Tibial nerve (tissue), 3 donors: ENCODE results near the gene CAB39L.

Source experiments
- CTCF ChIP-seq, 5 experiments: fragments of 200-600 bp in 3 of 5; fragments of 450-650 bp in 2 of 5; sonication (generic) in 3 of 5; IDR thresholded peaks; one replicate each; pipeline ENCODE4 v1.5.1; 2016 to 2019; ENCODE audit warnings: antibody characterized with exemption in 5 of 5, mild to moderate bottlenecking in 3 of 5, moderate library complexity in 2 of 5
- POLR2A ChIP-seq, 2 donors: fragments of 450-650 bp; IDR thresholded peaks; one replicate each; pipeline ENCODE4 v1.6.1; 2017; ENCODE audit warnings: antibody characterized with exemption in 2 of 2, mild to moderate bottlenecking in 2 of 2, moderate library complexity in 2 of 2

DNA sequence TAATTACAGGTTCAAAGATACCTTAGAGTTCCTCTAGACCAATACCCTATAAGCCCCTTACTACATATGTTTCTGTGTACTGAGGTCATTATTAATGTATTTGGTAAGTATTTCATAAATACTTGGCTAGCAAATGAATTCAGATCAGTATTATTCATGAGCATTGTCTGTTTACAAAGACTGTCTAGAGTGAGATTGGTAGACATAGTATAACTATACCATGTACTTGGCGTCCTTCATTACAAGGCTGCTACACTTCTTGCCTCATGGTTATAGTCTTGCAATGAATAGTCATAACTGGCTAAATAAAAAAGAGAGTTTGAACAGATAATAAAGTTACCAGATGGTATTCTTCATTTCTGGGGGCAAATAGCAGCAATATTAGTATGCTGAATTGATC is 12.3 kb upstream of the CAB39L start:
- TF ChIP-seq CTCF (IDR thresholded peaks at IDR 0.05): no peak
- no peak for TF ChIP-seq POLR2A (IDR thresholded peaks at IDR 0.05)
